HEK293 (cell line): ENCODE data around the gene ASB8.

Source experiments
- GFI1B ChIP-seq: fragments of 450-650 bp; formaldehyde crosslinking; IDR thresholded peaks from 2 replicates; pipeline ENCODE4 v1.5.1; 2016; ENCODE audit warnings: missing biosample characterization, missing genetic modification characterization
- GLI4 ChIP-seq: fragments of 450-650 bp; formaldehyde crosslinking; IDR thresholded peaks from 2 replicates; pipeline ENCODE4 v1.5.1; 2016; ENCODE audit warnings: missing biosample characterization, missing genetic modification characterization
- HOXA7 ChIP-seq: sonication (generic); formaldehyde crosslinking; IDR thresholded peaks from 2 replicates; pipeline ENCODE4 v1.8.1; 2022; ENCODE audit warnings: missing genetic modification reagents, borderline replicate concordance
- KLF1 ChIP-seq: fragments of 450-650 bp; formaldehyde crosslinking; IDR thresholded peaks from 2 replicates; pipeline ENCODE4 v1.5.1; 2016; ENCODE audit warnings: missing biosample characterization, missing genetic modification characterization
- SCRT1 ChIP-seq: fragments of 450-650 bp; formaldehyde crosslinking; IDR thresholded peaks from 2 replicates; pipeline ENCODE4 v1.5.1; 2016; ENCODE audit warnings: missing biosample characterization, missing genetic modification characterization, borderline replicate concordance
- SETDB1 ChIP-seq: IDR thresholded peaks from one replicate; pipeline ENCODE4 v1.6.1; 2017; ENCODE audit warnings: mild to moderate bottlenecking, low read length, moderate library complexity, mixed read lengths; ENCODE audit not compliant: insufficient read length
- SP3 ChIP-seq: fragments of 450-650 bp; formaldehyde crosslinking; IDR thresholded peaks from 2 replicates; pipeline ENCODE4 v1.5.1; 2016; ENCODE audit warnings: missing biosample characterization, missing genetic modification characterization
- TCF7L2 ChIP-seq: IDR thresholded peaks from 2 replicates; pipeline ENCODE4 v1.6.1; 2011; ENCODE audit warnings: low read depth, mild to moderate bottlenecking, inconsistent platforms, low read length, moderate library complexity, borderline replicate concordance
- ZBTB48 ChIP-seq: fragments of 450-650 bp; formaldehyde crosslinking; IDR thresholded peaks from 2 replicates; pipeline ENCODE4 v1.5.1; 2016; ENCODE audit warnings: missing biosample characterization, missing genetic modification characterization
- ZIC2 ChIP-seq: fragments of 450-650 bp; formaldehyde crosslinking; IDR thresholded peaks from 2 replicates; pipeline ENCODE4 v1.5.1; 2016; ENCODE audit warnings: missing biosample characterization, missing genetic modification characterization
- ZNF10 ChIP-seq: fragments of 450-650 bp; formaldehyde crosslinking; IDR thresholded peaks from 2 replicates; pipeline ENCODE4 v1.5.1; 2017; ENCODE audit warnings: missing biosample characterization, missing genetic modification characterization
- ZNF112 ChIP-seq: fragments of 450-650 bp; formaldehyde crosslinking; IDR thresholded peaks from 2 replicates; pipeline ENCODE4 v1.5.0; 2017; ENCODE audit warnings: missing biosample characterization, missing genetic modification characterization
- ZNF157 ChIP-seq: fragments of 450-650 bp; formaldehyde crosslinking; IDR thresholded peaks from 2 replicates; pipeline ENCODE4 v1.5.1; 2016; ENCODE audit warnings: missing biosample characterization, missing genetic modification characterization
- ZNF214 ChIP-seq: fragments of 450-650 bp; formaldehyde crosslinking; IDR thresholded peaks from 2 replicates; pipeline ENCODE4 v1.5.1; 2017; ENCODE audit warnings: missing biosample characterization, mild to moderate bottlenecking, missing genetic modification characterization, borderline replicate concordance
- ZNF23 ChIP-seq: fragments of 450-650 bp; formaldehyde crosslinking; IDR thresholded peaks from 2 replicates; pipeline ENCODE4 v1.5.1; 2016; ENCODE audit warnings: missing biosample characterization, missing genetic modification characterization, borderline replicate concordance
- ZNF473 ChIP-seq: fragments of 450-650 bp; formaldehyde crosslinking; IDR thresholded peaks from 2 replicates; pipeline ENCODE4 v1.5.1; 2017; ENCODE audit warnings: missing biosample characterization, missing genetic modification characterization
- ZNF501 ChIP-seq: fragments of 450-650 bp; formaldehyde crosslinking; IDR thresholded peaks from 2 replicates; pipeline ENCODE4 v1.5.1; 2016; ENCODE audit warnings: missing biosample characterization, missing genetic modification characterization
- ZNF571 ChIP-seq: fragments of 450-650 bp; formaldehyde crosslinking; IDR thresholded peaks from 2 replicates; pipeline ENCODE4 v1.5.0; 2017; ENCODE audit warnings: missing biosample characterization, missing genetic modification characterization
- ZNF621 ChIP-seq: fragments of 450-650 bp; formaldehyde crosslinking; IDR thresholded peaks from 2 replicates; pipeline ENCODE4 v1.5.1; 2017; ENCODE audit warnings: missing biosample characterization, missing genetic modification characterization
- ZNF664 ChIP-seq: fragments of 450-650 bp; formaldehyde crosslinking; IDR thresholded peaks from 2 replicates; pipeline ENCODE4 v1.5.1; 2016; ENCODE audit warnings: missing biosample characterization, missing genetic modification characterization
- TF ChIP-seq, protein P1 (sequence below): fragments of 450-650 bp; formaldehyde crosslinking; IDR thresholded peaks from 2 replicates; pipeline ENCODE4 v1.5.1; 2016; ENCODE audit warnings: missing biosample characterization, missing genetic modification characterization, low read depth
- TF ChIP-seq, protein P2 (sequence below): fragments of 450-650 bp; formaldehyde crosslinking; IDR thresholded peaks from 2 replicates; pipeline ENCODE4 v1.5.1; 2016; ENCODE audit warnings: missing biosample characterization, missing genetic modification characterization
- TF ChIP-seq, protein P3 (sequence below): fragments of 450-650 bp; formaldehyde crosslinking; IDR thresholded peaks from 2 replicates; pipeline ENCODE4 v1.5.1; 2016; ENCODE audit warnings: missing biosample characterization, missing genetic modification characterization, borderline replicate concordance
- TF ChIP-seq, protein P4 (sequence below): fragments of 450-650 bp; formaldehyde crosslinking; conservative IDR thresholded peaks from 2 replicates; pipeline ENCODE4 v1.5.1; 2016; ENCODE audit warnings: low read depth, missing biosample characterization, missing genetic modification characterization
- TF ChIP-seq, protein P5 (sequence below): fragments of 450-650 bp; formaldehyde crosslinking; IDR thresholded peaks from 2 replicates; pipeline ENCODE4 v1.5.1; 2016; ENCODE audit warnings: missing biosample characterization, missing genetic modification characterization

ASB8 gene

DNA sequence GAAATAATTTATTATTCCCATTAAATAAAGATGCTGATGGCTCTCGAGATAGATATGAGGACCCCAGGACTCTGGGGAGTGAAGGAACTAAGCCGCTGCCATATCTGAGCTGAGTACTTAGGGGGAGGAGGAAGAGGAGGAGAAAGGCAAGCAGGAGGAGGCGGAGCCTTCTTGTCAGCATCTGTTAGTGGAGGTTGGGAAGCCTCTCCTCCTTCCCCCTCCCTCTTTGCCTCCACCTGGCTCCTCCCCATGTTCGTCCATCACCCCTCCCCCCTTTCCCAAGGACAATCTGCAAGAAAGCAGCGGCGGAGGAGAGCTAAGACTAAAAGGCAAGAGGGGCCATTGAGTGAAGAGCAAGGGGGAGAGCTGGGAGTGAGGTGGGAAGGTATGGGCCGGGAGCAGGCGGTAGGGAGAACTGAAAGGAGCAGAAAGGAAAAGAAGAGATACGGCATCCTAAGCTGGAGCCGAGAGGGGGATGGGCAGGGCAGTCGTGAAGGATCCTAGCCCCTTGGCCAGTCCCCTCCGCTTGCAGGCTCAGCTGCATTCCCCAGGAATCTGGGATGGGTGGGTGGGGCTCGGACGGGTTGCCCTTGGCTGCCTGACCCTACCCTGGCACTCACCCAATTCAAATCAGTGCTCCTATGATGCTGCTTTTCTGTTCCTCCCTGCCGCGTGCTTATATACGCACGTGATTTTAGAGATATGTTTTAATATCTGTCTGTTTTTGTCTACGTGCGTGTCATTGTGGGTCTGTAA lies 38.1 kb downstream of the ASB8 start, which contains the start of gene PFKM (continued):
- no peak for TF ChIP-seq ZNF112 (tag by site-specific recombination)
- TF ChIP-seq ZNF10 (tag by site-specific recombination), result no peak
- TF ChIP-seq, protein P1, sequence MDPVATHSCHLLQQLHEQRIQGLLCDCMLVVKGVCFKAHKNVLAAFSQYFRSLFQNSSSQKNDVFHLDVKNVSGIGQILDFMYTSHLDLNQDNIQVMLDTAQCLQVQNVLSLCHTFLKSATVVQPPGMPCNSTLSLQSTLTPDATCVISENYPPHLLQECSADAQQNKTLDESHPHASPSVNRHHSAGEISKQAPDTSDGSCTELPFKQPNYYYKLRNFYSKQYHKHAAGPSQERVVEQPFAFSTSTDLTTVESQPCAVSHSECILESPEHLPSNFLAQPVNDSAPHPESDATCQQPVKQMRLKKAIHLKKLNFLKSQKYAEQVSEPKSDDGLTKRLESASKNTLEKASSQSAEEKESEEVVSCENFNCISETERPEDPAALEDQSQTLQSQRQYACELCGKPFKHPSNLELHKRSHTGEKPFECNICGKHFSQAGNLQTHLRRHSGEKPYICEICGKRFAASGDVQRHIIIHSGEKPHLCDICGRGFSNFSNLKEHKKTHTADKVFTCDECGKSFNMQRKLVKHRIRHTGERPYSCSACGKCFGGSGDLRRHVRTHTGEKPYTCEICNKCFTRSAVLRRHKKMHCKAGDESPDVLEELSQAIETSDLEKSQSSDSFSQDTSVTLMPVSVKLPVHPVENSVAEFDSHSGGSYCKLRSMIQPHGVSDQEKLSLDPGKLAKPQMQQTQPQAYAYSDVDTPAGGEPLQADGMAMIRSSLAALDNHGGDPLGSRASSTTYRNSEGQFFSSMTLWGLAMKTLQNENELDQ (tag by site-specific recombination), result no peak
- peak; percentile 84 for TF ChIP-seq ZBTB48
- TF ChIP-seq GLI4 (tag by site-specific recombination), result no peak
- TF ChIP-seq, protein P2, sequence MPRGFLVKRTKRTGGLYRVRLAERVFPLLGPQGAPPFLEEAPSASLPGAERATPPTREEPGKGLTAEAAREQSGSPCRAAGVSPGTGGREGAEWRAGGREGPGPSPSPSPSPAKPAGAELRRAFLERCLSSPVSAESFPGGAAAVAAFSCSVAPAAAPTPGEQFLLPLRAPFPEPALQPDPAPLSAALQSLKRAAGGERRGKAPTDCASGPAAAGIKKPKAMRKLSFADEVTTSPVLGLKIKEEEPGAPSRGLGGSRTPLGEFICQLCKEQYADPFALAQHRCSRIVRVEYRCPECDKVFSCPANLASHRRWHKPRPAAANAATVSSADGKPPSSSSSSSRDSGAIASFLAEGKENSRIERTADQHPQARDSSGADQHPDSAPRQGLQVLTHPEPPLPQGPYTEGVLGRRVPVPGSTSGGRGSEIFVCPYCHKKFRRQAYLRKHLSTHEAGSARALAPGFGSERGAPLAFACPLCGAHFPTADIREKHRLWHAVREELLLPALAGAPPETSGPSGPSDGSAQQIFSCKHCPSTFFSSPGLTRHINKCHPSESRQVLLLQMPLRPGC, result no peak; the same call in 1 of the 2 replicates
- TF ChIP-seq, protein P3, sequence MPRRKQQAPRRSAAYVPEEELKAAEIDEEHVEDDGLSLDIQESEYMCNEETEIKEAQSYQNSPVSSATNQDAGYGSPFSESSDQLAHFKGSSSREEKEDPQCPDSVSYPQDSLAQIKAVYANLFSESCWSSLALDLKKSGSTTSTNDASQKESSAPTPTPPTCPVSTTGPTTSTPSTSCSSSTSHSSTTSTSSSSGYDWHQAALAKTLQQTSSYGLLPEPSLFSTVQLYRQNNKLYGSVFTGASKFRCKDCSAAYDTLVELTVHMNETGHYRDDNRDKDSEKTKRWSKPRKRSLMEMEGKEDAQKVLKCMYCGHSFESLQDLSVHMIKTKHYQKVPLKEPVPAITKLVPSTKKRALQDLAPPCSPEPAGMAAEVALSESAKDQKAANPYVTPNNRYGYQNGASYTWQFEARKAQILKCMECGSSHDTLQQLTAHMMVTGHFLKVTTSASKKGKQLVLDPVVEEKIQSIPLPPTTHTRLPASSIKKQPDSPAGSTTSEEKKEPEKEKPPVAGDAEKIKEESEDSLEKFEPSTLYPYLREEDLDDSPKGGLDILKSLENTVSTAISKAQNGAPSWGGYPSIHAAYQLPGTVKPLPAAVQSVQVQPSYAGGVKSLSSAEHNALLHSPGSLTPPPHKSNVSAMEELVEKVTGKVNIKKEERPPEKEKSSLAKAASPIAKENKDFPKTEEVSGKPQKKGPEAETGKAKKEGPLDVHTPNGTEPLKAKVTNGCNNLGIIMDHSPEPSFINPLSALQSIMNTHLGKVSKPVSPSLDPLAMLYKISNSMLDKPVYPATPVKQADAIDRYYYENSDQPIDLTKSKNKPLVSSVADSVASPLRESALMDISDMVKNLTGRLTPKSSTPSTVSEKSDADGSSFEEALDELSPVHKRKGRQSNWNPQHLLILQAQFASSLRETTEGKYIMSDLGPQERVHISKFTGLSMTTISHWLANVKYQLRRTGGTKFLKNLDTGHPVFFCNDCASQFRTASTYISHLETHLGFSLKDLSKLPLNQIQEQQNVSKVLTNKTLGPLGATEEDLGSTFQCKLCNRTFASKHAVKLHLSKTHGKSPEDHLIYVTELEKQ (tag by site-specific recombination), result no peak
- TF ChIP-seq ZNF23 (tag by site-specific recombination), result no peak
- TF ChIP-seq SETDB1, result no peak
- peak; percentile 87 for TF ChIP-seq SP3 (tag by site-specific recombination)
- TF ChIP-seq KLF1 (tag by site-specific recombination), result peak; percentile 52; the same call in 1 of the 2 replicates
- no peak for TF ChIP-seq ZNF157 (tag by site-specific recombination)
- TF ChIP-seq ZNF473, result no peak
- TF ChIP-seq ZNF571 (tag by site-specific recombination), result no peak
- TF ChIP-seq, protein P4, sequence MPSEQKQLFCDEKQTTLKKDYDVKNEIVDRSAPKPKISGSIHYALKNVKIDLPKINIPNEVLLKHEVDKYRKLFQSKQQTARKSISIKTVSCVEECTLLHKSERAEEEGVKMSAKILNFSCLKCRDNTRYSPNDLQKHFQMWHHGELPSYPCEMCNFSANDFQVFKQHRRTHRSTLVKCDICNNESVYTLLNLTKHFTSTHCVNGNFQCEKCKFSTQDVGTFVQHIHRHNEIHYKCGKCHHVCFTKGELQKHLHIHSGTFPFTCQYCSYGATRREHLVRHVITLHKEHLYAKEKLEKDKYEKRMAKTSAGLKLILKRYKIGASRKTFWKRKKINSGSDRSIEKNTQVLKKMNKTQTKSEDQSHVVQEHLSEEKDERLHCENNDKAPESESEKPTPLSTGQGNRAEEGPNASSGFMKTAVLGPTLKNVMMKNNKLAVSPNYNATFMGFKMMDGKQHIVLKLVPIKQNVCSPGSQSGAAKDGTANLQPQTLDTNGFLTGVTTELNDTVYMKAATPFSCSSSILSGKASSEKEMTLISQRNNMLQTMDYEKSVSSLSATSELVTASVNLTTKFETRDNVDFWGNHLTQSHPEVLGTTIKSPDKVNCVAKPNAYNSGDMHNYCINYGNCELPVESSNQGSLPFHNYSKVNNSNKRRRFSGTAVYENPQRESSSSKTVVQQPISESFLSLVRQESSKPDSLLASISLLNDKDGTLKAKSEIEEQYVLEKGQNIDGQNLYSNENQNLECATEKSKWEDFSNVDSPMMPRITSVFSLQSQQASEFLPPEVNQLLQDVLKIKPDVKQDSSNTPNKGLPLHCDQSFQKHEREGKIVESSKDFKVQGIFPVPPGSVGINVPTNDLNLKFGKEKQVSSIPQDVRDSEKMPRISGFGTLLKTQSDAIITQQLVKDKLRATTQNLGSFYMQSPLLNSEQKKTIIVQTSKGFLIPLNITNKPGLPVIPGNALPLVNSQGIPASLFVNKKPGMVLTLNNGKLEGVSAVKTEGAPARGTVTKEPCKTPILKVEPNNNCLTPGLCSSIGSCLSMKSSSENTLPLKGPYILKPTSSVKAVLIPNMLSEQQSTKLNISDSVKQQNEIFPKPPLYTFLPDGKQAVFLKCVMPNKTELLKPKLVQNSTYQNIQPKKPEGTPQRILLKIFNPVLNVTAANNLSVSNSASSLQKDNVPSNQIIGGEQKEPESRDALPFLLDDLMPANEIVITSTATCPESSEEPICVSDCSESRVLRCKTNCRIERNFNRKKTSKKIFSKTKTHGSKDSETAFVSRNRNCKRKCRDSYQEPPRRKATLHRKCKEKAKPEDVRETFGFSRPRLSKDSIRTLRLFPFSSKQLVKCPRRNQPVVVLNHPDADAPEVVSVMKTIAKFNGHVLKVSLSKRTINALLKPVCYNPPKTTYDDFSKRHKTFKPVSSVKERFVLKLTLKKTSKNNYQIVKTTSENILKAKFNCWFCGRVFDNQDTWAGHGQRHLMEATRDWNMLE, result 0 out of 2 replicates have a peak, but pooled peaks have one; percentile 18
- TF ChIP-seq ZNF621, result no peak
- no peak for TF ChIP-seq SCRT1
- peak; percentile 83 for TF ChIP-seq ZNF501 (tag by site-specific recombination)
- TF ChIP-seq ZNF214 (tag by site-specific recombination), result no peak
- TF ChIP-seq GFI1B (tag by site-specific recombination), result peak; percentile 58
- TF ChIP-seq, protein P5, sequence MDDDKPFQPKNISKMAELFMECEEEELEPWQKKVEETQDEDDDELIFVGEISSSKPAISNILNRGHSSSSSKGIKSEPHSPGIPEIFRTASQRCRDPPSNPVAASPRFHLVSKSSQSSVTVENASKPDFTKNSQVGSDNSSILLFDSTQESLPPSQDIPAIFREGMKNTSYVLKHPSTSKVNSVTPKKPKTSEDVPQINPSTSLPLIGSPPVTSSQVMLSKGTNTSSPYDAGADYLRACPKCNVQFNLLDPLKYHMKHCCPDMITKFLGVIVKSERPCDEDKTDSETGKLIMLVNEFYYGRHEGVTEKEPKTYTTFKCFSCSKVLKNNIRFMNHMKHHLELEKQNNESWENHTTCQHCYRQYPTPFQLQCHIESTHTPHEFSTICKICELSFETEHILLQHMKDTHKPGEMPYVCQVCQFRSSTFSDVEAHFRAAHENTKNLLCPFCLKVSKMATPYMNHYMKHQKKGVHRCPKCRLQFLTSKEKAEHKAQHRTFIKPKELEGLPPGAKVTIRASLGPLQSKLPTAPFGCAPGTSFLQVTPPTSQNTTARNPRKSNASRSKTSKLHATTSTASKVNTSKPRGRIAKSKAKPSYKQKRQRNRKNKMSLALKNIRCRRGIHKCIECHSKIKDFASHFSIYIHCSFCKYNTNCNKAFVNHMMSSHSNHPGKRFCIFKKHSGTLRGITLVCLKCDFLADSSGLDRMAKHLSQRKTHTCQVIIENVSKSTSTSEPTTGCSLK, result no peak
- TF ChIP-seq ZNF664 (tag by site-specific recombination), result no peak
- no peak; the same call in 1 of the 2 replicates for TF ChIP-seq ZIC2 (tag by site-specific recombination)
- TF ChIP-seq TCF7L2, result no peak
- no peak for TF ChIP-seq HOXA7
